GM12874 (cell line): ENCODE measurements around the gene DRD2.

Experiments
- TF ChIP-seq, protein P1 (sequence below): IDR thresholded peaks from 2 replicates; pipeline ENCODE4 v1.5.1; 2011; ENCODE audit warnings: low read depth, mild to moderate bottlenecking, control low read depth, low read length, moderate library complexity; ENCODE audit not compliant: insufficient read depth

Gene DRD2

DNA sequence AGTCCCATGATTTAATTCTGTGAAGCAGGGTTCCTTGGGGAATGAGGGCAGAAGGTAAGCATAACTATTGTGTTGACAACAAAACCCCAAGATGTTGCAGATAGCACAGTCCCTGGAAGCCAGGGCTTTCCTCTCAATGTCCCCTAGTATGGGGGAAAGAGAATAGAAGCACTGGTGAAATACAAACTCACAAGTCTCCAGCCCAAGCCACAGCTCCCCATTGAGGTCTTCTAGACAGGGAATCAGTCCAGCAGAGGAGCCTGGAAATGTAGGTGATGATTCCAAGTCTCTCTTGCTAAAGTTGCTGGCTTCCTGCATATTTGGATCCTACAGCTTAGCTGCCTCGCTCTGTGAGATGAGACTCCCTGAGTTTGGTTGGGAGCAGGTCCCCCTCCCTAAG is 31.7 kb upstream of the DRD2 start:
- TF ChIP-seq, protein P1, sequence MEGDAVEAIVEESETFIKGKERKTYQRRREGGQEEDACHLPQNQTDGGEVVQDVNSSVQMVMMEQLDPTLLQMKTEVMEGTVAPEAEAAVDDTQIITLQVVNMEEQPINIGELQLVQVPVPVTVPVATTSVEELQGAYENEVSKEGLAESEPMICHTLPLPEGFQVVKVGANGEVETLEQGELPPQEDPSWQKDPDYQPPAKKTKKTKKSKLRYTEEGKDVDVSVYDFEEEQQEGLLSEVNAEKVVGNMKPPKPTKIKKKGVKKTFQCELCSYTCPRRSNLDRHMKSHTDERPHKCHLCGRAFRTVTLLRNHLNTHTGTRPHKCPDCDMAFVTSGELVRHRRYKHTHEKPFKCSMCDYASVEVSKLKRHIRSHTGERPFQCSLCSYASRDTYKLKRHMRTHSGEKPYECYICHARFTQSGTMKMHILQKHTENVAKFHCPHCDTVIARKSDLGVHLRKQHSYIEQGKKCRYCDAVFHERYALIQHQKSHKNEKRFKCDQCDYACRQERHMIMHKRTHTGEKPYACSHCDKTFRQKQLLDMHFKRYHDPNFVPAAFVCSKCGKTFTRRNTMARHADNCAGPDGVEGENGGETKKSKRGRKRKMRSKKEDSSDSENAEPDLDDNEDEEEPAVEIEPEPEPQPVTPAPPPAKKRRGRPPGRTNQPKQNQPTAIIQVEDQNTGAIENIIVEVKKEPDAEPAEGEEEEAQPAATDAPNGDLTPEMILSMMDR, result no peak

DNA sequence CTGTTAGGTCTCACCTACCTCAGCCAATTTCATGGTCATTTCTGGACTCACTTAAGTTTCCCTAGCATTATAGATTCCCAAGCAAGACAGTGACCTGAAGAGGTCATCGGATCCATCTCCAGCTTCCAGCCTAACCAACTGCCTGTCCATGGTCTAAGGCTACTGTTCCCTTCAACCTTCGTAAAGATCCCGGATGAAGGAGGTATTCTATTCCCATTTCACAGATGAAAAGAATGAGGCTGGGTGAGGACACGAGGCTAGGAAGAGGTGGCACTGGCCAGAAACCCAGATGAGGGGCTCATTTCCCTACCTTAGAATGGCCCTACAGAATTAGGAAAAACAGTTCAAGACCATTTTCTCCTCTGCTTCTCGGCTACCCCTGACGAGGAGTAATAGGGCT is 31.3 kb upstream of the DRD2 start:
- TF ChIP-seq, protein P1, result no peak

DNA sequence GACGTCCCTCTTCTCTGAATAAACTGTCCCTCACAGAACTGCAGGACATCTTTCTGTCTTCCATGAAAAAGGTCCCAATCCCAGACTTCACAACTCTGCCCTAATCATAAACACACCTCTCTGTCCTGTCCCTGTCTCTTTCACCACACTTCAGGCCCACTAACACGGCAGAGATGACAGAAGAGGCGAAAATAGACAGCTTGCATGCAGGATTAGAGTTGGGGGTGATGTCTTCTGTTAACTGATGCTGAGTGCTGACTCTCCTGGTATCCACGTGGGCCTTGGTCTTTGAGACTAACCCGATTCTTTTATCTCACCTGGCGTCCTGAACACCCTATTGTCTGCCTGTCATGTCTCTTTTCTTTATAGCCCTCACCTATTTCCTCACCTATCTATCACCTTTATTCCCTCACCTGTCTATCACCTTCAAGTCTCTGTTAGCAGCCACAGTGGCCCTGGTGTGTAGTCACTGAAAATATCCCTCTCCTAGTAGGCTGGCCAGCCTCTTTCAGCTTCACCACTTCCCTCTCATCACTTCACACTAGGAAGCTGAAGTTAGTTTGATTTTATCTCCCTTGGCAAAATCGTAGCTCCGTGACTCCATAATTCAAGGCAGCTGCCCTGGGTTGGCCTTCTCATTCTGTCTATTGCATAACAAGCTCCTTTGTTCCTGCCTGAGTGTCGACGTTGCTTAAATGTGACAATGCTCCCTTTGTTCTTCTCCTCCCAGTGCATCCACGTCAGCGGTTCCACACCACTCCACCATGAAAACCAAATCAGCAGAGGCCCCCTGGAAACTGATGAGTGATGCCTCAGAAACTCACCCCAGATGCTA is 30.6 kb upstream of the DRD2 start:
- TF ChIP-seq, protein P1, result no peak

DNA sequence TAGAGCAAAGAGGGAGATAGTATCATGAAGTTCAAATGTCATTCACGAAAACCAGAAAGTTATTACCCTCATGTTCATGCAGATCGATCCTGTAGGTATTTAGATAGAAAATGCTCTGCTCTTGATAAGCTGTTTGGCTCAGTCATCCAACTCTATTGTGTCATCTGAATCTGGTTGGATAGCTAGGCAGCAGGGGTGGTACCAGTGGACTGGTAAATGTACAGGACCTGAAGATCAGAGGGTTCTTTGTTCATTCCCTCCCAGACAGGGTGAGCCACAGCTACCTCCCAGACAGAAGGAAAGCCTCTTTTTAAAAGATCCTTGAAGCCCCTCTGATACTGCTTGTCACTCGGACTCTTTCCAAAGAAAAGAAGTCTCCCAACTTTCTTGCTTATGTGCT is 29.8 kb upstream of the DRD2 start:
- TF ChIP-seq, protein P1, result no peak

DNA sequence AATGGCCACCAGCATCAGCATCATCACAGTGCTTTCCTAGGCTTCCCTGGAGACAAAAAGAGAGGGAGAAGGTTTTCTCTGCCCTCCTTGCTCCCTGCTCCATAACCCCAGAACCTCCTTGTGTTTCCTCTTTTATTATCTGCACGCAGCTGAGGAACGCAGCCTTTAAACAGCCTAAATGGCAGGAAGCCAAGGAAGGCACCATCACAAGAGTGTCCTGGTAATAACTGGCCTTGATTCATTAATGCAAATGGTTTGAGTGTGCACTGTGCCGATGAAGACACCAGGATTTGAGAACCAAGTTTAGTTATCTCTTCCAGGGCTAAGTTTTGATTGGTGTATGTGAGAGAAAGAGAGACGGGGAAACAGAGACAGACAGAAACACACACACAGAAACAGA is 29.4 kb upstream of the DRD2 start:
- TF ChIP-seq, protein P1, result no peak

DNA sequence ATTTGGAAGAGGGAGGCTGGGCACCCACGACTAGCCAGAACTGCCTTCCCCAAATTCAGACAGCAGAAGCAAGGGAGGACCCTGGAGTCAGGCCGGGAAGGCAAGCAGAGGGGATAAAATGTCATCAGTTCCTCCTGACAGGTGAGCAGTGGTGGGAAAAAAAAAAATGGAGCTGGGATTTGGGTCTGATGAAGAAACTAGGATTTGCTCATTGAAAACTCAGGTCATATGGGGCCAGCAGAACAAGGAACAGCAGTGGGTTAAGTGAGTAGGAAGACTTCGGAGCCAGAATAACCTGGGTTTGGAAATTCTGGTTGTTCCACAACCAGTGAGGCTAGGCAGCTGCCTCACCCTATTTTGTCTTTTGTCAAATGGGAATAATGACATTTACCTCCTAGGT is 28.9 kb upstream of the DRD2 start:
- TF ChIP-seq, protein P1, result no peak

DNA sequence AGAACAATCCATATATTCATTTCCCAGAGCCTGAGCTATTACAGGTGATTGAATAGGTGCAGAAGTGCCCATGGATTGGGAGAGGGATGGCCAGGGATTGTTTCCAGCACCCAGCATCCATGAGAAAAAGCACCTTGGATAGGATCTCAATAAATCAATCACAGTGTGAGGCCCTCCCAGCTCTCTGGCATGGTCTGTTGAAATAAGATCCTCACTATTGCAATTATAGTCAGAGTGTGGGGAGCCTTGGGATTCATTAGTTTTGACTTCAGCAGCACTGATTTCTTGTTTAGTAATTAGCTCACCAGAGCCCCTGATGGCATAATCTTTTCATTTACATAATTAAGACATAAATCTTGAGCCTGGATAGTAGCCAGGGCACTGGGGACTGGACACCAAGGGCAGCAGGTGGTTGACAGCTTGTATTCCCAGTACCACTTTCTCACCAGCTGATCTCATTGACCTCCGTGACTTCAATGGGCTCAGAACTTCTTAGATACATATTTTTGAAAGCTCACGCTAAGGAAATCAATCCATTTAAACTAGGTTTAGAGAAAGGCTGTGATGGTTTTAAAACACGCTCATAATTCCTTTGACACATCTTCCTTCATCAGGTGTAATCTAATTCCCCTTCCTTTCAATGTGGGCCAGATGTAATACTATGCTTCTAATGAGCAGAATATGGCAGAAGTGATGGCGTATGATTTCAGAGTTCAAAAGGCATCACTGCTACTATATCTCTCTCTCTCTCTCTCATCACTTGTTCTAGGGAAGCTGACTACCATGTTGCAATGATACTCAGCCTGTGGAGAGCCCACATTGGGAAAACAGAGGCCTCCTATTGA is 22.1 kb upstream of the DRD2 start:
- TF ChIP-seq, protein P1, result no peak
